DMS79 treated with DMSO at 0.1 percent for 48 hours (cell line): Measurements from ENCODE around the gene TSPY8.
"Not testable (repeated sequence)": the region's sequence is repeated elsewhere in the genome, so short reads cannot be mapped to it uniquely, and the experiment has no call there.

ENCODE experiments used
- DNase-seq: peaks from one replicate; lab custom pipeline; 2025; lab: John Stamatoyannopoulos, UW

TSPY8 gene

GRCh38 chrY:9357497-9357896, at the start of gene TSPY8:
TSS of gene TSPY8 (plus strand) at chrY:9357797. CDS start at chrY:9357843, 46 bp downstream.
- not testable (repeated sequence) for DNase-seq

GRCh38 chrY:9320996-9321395, 36.6 kb upstream of the TSPY8 start:
- DNase-seq: no peak

GRCh38 chrY:9337164-9337563, 20.4 kb upstream of the TSPY8 start, which contains the start of gene TSPY4:
TSS of gene TSPY4 (plus strand) at chrY:9337464. CDS start at chrY:9337510, 46 bp downstream.
- DNase-seq: not testable (repeated sequence)

- not testable (repeated sequence) for DNase-seq
These were observed 38.9 kb downstream of the TSPY8 start for GRCh38 chrY:9396527-9396926.

- not testable (repeated sequence) for DNase-seq
These were observed 40.5 kb downstream of the TSPY8 start, which contains the start of gene TSPY3 for GRCh38 chrY:9398121-9398520. TSS of gene TSPY3 (plus strand) at chrY:9398421. CDS start at chrY:9398467, 46 bp downstream.
